ENCODE results near the gene INKA2. TPM values are rescaled to one million over a fixed set of nuclear protein-coding genes. Genes with fewer than 3 reads are reported as not detected.
A peak's percentile ranks its signal among the peaks of the same experiment; 100 is the strongest.

INKA2 gene
- total RNA-seq, 1 experiment from 2014 or later, result 0.83 TPM

DNA sequence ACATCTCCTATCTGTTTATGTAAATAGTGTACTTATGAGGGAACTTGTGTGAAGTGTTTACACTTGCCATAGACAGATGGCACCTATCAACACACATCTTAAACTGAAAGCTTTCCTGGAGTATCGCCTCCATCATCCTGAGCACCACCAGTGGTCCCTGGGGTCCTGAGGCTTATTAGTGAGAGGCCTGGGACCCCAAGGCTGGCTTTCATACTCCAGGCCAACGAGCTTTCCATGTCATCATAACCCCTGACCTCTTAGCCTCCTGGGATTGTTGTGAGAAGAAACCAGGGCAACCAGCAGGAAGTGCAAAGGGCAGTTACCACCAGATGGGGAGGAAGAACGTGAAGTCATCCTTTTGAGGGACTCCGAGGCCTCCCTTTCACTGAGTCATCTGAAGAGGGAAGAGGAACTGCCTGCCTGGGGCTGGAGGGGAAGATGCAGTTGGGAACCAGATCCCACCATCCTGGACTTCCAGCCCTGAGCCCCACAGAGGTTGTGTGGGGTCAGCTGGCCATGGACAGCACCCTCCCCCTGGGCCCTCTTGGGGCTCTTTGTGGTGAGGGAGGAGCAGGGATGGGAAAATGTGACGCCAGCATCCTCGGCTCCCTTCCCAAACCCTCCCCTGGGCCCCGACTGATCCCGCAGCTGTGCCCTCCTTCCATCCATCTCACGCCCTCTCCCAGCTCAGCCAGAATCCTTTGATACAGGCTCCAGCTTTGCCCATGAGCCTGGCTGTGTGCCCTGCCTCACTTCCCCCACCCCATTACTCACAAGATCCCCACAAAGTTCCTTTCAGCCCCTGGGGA is 5.8 kb downstream of the INKA2 start:
- peak; percentile 2 for DNase-seq
- Histone ChIP-seq H3K27me3 (ENCODE audit: control insufficient read depth, insufficient read depth, low read length) (peaks cover 13% of the 10 kb centered on the region; the same call in 1 of the 2 replicates), H3K4me3 (ENCODE audit: insufficient read depth, low read depth, low read length) (no peak overlapping the region), H3K36me3 (replicated peaks; ENCODE audit: control insufficient read depth, insufficient read depth, low read length) (no peaks in the 10 kb centered on the region; the same call in 1 of the 2 replicates)

DNA sequence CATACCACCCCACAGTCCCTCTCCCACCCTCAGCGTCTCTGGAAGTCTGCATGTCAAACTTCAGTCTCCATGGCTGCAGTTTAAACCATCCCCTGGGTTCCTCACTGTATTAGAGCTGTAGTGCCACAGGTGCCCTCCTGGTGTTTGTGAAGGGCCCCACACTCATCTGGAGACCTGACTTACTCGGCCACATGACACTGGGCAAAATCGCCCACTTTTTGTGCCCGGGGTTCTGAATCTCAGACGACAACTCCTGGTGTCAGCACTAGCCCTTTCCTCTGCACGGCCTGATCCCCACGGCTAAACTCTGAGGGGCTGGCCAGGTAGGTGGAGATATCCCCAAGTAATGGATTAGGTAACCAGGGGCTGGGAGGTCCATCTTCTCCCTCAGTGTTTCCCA is 6.5 kb downstream of the INKA2 start:
- Histone ChIP-seq H3K36me3 (replicated peaks; ENCODE audit: control insufficient read depth, insufficient read depth, low read length) (no peaks in the 10 kb centered on the region; the same call in 1 of the 2 replicates), H3K4me3 (ENCODE audit: insufficient read depth, low read depth, low read length) (no peak overlapping the region), H3K27me3 (ENCODE audit: control insufficient read depth, insufficient read depth, low read length) (peaks cover 8% of the 10 kb centered on the region; the same call in 1 of the 2 replicates)
- peak; percentile 6 for DNase-seq

DNA sequence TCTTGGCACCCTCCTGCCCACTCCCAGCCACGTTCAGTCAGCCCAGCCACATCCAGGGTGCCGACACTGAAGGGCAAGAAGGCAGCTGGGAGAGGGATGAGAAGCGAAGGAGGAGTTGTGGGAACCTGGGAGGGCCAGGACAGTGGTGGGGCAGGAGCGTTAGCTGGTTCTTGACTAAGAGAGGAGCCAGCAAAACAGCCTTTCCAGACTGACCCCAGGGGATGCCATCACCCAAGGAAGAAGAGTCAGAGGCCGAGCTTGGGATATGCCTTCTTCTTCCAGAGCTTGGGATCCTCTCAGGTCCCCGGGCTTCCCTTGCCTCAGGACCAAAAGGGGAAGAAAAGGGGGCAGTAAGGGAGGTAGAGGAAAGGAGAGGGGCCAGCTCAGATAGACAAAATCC is 7.2 kb downstream of the INKA2 start:
- no peak overlapping the region for H3K4me3 ChIP-seq (ENCODE audit: insufficient read depth, low read depth, low read length)
- DNase-seq, result peak; percentile 11
- H3K36me3 ChIP-seq (replicated peaks; ENCODE audit: control insufficient read depth, insufficient read depth, low read length), result no peaks in the 10 kb centered on the region; the same call in 1 of the 2 replicates
- peaks cover 3% of the 10 kb centered on the region; the same call in 1 of the 2 replicates for H3K27me3 ChIP-seq (ENCODE audit: control insufficient read depth, insufficient read depth, low read length)

DNA sequence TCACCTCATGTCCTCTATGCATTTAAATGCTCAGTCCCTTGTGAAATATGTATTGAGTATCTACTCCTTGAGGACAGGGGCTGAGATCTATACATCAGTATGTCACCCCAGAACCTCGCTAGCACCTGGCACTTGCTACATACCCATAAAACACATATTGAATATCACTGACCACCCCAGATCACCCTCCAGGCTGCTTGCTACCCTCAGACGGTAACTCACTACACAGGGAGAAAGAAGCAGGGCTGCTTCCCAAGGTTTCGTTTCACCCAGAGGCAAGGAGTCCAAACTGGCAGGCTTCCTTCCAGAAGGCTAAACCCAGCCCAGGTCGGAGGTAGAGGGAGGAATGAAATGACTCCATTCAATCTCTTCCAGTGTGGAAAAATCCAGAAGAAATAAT is 8.5 kb downstream of the INKA2 start:
- Histone ChIP-seq H3K4me3 (ENCODE audit: insufficient read depth, low read depth, low read length) (no peak overlapping the region), H3K27me3 (ENCODE audit: control insufficient read depth, insufficient read depth, low read length) (no peaks in the 10 kb centered on the region; the same call in 1 of the 2 replicates), H3K36me3 (replicated peaks; ENCODE audit: control insufficient read depth, insufficient read depth, low read length) (no peaks in the 10 kb centered on the region; the same call in 1 of the 2 replicates)
- DNase-seq, result peak; percentile 4

DNA sequence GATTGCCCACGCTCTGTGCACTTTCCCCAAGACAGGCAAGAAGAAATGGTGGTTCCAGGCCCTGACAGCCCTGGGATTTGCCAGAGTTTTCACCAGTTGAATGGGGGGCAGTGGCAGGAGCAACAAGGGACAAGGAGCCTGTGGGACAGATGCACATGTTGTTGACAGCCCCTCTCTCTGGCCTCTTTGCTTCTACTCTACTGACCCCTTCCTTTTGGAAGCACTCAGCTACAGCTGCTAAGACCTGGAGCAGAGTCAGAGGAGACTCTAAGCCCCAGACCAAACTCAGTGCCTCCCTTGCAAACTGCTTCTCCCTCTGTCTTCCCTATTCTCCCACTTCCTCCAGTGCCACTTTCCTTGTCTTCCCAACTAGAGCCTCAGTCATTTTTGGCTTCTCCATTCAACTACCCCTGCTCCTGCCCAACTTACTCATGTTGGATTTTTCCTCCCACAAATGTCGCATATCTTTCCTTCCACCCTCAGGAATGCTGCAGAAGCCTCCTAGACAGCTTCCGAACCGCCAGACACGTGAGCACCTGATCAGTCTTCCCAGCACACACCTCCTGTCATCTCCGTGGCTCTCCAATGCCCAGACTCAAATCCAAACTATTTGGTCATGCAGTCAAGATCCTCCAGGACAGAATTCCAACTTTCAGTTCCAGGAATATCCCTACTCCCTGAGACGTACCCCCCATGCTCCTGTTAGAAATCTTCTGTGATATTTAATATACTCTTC is 9.1 kb downstream of the INKA2 start:
- DNase-seq, result peak; percentile 7
- H3K4me3 ChIP-seq (ENCODE audit: insufficient read depth, low read depth, low read length), result no peak overlapping the region
- H3K36me3 ChIP-seq (replicated peaks; ENCODE audit: control insufficient read depth, insufficient read depth, low read length), result no peaks in the 10 kb centered on the region; the same call in 1 of the 2 replicates
- no peaks in the 10 kb centered on the region; the same call in 1 of the 2 replicates for H3K27me3 ChIP-seq (ENCODE audit: control insufficient read depth, insufficient read depth, low read length)

DNA sequence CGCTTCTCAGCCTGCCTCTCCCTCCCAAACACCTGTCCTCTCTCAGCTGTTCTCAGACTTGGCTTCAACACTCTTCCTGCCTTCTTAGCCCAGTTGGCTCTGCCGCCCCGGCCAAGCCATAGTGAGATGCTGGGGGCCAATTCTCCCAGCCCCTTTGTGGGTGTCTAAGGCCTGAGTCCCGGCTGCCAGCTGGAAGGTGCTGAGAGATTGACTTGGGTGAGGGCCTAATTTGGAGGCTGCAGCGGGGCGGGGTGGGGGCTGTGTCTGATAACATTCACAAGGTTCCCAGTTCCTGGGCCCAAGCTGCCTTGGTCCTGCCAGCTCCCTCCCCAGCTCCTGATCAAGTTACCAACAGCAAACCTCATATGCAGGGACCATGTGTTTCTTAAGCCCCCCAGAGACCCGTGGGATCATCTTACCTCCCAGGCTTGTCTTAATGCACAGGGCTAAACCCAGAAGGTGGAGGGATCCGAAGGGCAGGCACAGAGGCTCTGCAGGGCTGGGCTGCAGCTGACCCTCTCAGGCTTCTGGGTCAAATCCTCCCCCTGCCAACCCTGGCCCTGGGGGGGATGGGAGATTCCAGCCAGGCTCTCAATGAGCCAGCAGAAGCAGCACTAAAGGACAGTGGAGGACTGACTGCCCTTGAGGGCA is 9.8 kb downstream of the INKA2 start:
- Histone ChIP-seq H3K27me3 (ENCODE audit: control insufficient read depth, insufficient read depth, low read length) (no peaks in the 10 kb centered on the region; the same call in 1 of the 2 replicates), H3K4me3 (ENCODE audit: insufficient read depth, low read depth, low read length) (no peak overlapping the region), H3K36me3 (replicated peaks; ENCODE audit: control insufficient read depth, insufficient read depth, low read length) (no peaks in the 10 kb centered on the region; the same call in 1 of the 2 replicates)
- DNase-seq, result peak; percentile 48

DNA sequence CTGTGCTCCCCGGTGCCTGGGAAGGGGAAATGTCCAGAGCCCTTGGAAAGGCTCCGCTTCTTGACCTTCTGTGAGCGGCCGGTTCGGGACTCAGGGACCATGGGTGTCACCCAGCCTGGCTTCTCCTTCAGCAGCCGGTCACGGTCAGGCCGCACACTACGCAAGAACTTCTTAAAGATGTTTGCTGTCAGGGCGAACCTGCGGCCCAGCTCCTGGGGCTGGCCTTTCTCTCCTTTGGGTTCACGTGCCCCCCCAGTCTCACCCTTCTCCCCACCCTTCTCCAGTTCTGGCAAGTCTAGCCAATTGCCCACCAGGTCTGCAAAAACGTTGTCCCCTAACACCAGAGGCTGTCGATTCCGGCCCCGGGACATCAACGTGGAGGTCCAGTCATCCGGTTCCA is 12.1 kb downstream of the INKA2 start:
- peak; percentile 14 for DNase-seq
- Histone ChIP-seq H3K27me3 (ENCODE audit: control insufficient read depth, insufficient read depth, low read length) (no peaks in the 10 kb centered on the region), H3K4me3 (ENCODE audit: insufficient read depth, low read depth, low read length) (no peak overlapping the region), H3K36me3 (replicated peaks; ENCODE audit: control insufficient read depth, insufficient read depth, low read length) (no peaks in the 10 kb centered on the region; the same call in 1 of the 2 replicates)

DNA sequence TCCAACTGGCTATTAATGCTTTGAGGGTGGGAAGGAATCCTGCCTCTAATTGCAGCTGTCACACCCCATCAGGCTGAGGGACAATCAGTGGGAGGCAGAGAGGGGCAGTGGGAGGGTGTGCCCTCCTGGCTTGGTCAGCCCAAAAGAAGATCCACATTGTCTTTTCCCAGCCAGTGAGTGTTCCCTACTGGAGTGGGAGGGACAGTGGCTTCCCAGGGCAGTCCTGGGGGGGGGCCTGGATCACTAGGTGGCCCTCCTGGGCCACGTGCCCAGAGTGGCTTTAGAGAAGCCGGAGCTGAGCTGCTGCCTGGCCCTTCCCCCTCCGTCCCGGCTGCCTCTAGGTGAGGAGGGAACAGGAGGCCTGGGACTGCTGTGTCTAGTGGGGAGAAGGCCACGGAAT is 14.0 kb downstream of the INKA2 start:
- peak; percentile 61 for DNase-seq
- H3K36me3 ChIP-seq (replicated peaks; ENCODE audit: control insufficient read depth, insufficient read depth, low read length), result no peaks in the 10 kb centered on the region; the same call in 1 of the 2 replicates
- H3K4me3 ChIP-seq (ENCODE audit: insufficient read depth, low read depth, low read length), result no peak overlapping the region
- H3K27me3 ChIP-seq (ENCODE audit: control insufficient read depth, insufficient read depth, low read length), result no peaks in the 10 kb centered on the region

DNA sequence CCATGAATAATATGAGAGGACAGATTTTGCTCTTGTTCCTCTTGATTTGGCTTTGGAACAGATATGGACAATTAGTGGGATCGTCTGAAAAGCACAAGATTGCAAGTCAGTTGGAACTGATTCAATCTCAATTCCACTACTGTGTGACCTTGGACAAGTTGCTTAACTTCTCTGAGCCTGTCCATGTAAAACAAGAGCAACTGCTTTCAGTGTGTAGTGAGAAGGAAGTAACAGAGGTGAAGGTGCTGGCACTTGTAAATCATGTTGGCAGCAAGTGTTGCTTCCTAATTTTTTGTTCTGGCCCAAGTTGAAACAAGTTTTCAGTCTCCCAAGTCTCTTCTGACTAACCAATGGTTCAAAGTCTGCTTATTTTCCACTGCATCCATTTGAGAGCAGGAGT is 15.3 kb downstream of the INKA2 start:
- H3K4me3 ChIP-seq (ENCODE audit: insufficient read depth, low read depth, low read length), result no peak overlapping the region
- no peaks in the 10 kb centered on the region; the same call in 1 of the 2 replicates for H3K36me3 ChIP-seq (replicated peaks; ENCODE audit: control insufficient read depth, insufficient read depth, low read length)
- H3K27me3 ChIP-seq (ENCODE audit: control insufficient read depth, insufficient read depth, low read length), result no peaks in the 10 kb centered on the region
- DNase-seq, result no peak

DNA sequence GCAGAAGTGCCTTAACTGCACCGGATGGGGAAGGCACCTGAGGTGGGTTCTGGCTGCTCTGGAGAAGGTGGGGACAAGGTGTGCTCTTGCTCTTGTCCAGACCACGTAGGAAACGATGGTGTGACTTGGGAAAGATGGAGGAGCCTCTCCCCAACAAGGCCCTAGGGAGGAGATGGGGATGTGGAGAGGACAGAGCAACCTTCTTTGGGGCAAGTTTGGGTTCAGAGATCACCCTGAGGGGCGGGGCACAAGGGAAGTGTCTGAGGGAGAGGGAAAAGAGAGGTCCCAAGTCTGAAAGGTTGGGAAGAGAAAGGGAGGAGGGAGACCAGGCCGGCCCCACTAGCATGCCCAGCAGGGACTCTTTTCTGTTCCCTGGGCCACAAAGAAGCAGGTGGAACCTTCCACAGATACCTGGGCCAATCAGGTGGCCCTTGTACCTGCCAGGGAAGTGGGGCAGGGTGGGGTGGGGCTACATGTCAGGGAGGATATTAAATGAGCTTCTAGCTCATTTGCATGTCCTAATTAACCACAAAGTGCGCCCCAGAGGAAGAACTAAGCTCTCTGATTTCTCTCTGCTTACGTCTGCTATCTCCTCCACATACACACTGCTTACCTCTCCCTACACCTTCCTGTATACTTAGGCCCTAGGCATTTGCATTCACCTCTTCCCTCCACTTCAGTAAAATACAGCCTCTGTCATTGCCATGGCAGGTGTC is 15.9 kb downstream of the INKA2 start:
- Histone ChIP-seq H3K36me3 (replicated peaks; ENCODE audit: control insufficient read depth, insufficient read depth, low read length) (no peaks in the 10 kb centered on the region), H3K4me3 (ENCODE audit: insufficient read depth, low read depth, low read length) (no peak overlapping the region), H3K27me3 (ENCODE audit: control insufficient read depth, insufficient read depth, low read length) (no peaks in the 10 kb centered on the region)
- DNase-seq, result no peak

DNA sequence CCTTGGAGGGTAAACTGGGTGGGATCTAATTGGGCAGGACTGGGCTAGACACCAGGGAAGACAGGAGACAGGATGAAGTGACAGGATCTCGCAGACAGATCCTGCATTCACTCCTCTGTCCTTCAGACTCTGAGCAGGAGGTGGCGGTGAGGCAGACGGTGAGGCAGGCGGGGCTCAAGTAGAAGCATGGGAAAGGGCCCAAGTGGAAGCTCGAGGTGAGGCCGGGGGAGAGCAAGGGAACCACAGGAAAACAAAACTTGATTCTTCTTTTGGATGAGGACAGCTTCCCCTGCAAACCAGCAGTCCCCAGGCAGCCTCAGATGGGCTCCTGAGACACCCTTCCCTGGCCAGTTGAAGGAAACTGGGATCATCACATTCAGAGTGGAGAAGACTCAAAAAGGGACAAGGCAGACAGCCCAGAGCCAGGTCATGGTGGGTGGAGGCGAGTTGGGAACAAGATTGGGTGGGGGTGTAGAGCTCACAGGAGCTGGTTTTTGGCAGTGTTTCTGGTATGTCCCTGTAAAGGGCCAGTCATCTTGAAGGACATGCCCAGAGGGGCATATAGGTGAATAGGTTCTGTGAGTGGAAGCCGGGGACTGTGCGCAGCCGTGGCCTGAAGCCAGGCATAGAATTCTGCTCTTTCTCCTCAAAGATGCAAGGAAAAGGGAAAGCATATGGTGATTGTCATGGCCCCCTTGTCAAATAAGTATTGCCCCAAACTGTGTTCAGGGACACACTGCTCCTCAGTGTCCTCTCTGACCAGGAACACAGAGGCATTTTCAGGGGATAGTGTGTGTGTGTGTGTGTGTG is 18.0 kb downstream of the INKA2 start:
- H3K4me3 ChIP-seq (ENCODE audit: insufficient read depth, low read depth, low read length), result no peak overlapping the region
- no peaks in the 10 kb centered on the region; the same call in 1 of the 2 replicates for H3K36me3 ChIP-seq (replicated peaks; ENCODE audit: control insufficient read depth, insufficient read depth, low read length)
- no peak for DNase-seq
- no peaks in the 10 kb centered on the region for H3K27me3 ChIP-seq (ENCODE audit: control insufficient read depth, insufficient read depth, low read length)

DNA sequence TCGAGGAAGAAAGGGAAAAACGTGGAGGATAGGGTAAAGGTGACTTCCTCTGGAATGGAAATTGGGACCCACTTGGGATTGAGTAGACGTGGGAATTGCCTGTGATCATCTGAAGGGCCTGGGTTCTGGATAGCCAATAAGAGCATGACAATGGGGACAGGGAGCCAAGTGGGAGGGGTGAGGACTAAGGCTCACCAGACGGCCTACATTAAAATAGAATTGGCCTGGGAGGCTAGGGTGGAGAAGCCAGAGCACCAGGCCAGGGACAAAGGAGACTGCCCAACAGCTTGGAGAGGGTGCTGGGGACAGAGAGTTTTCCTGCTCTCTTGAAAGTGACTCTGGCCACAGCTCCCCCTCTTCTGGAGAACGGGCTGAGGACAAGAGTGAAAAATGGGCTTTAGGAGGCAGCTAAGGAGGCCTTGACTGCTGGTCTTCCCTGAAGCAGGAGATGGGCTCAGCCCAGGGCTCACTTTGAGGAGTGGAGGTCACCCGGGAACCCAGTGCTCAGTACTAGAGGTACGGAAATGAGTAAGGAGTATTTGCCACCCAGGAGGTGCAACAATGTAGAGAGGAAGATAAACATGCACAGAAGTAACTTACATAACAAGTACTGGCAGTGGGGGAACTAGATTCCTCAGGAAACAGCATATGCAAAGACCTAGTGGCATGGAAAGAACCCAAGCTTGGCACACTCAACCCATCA is 18.8 kb downstream of the INKA2 start:
- no peaks in the 10 kb centered on the region; the same call in 1 of the 2 replicates for H3K36me3 ChIP-seq (replicated peaks; ENCODE audit: control insufficient read depth, insufficient read depth, low read length)
- DNase-seq, result no peak
- no peaks in the 10 kb centered on the region for H3K27me3 ChIP-seq (ENCODE audit: control insufficient read depth, insufficient read depth, low read length)
- H3K4me3 ChIP-seq (ENCODE audit: insufficient read depth, low read depth, low read length), result no peak overlapping the region

DNA sequence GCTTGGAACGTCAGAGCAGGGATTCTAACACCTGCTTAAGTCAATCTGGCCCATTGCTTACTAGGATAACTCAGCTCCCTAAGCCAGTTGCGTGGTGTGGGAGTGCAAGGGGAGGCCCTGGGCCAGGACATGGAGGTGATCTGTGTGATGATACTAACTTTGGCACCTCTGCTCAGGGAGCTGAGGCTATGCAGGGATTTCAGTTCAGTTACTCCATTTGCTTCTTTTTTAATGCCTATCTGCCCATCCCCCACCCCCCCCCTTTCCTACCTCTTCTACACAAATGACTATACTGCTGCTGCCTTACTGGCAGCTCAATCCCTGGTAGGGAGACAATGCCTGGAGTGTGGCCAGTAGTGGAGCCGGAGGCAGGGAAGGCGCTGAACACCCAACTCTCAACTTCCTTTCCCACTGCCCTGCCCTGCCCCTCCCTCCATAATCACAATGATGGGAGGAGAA is 19.5 kb downstream of the INKA2 start:
- DNase-seq, result no peak

More for the DNA sequence above, 19.5 kb downstream of the INKA2 start:
- no peaks in the 10 kb centered on the region for H3K27me3 ChIP-seq (ENCODE audit: control insufficient read depth, insufficient read depth, low read length)
- H3K36me3 ChIP-seq (replicated peaks; ENCODE audit: control insufficient read depth, insufficient read depth, low read length), result no peaks in the 10 kb centered on the region; the same call in 1 of the 2 replicates
- no peak overlapping the region for H3K4me3 ChIP-seq (ENCODE audit: insufficient read depth, low read depth, low read length)

Measured in H7 (cell line).